ENCODE measurements around the gene AFAP1.
"Not testable (repeated sequence)": the region's sequence is repeated elsewhere in the genome, so short reads cannot be mapped to it uniquely, and the experiment has no call there.

The AFAP1 gene

DNA sequence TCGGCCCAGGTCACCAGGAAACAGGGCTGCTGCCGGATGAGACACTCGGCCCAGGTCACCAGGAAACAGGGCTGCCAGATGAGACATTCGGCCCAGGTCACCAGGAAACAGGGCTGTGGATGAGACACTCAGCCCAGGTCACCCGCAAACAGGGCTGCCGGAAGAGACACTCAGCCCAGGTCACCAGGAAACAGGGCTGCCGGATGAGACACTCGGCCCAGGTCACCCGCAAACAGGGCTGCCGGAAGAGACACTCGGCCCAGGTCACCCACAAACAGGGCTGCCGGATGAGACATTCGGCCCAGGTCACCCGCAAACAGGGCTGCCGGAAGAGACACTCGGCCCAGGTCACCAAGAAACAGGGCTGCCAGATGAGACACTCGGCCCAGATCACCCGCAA is 21.5 kb downstream of the AFAP1 start:
- H4K8ac ChIP-seq (ENCODE audit: low read depth, low read length); H3K9me3 ChIP-seq (ENCODE audit: insufficient read depth, low read depth, low read length); H3K4me3 ChIP-seq (ENCODE audit: low read depth, low read length); H3K79me2 ChIP-seq (ENCODE audit: control insufficient read depth, insufficient read depth, low read length, poor library complexity); H2BK5ac ChIP-seq (ENCODE audit: low read depth, low read length, poor library complexity); H2AK5ac ChIP-seq (ENCODE audit: low read length); H4K91ac ChIP-seq (ENCODE audit: low read depth, low read length); H3K9ac ChIP-seq (ENCODE audit: low read length); H3K27me3 ChIP-seq (ENCODE audit: insufficient read depth, low read length); H4K12ac ChIP-seq (ENCODE audit: low read depth, low read length); H3K23ac ChIP-seq (ENCODE audit: low read length); H2BK120ac ChIP-seq (ENCODE audit: insufficient read depth, low read length, poor library complexity); H3K4me2 ChIP-seq (ENCODE audit: low read length); H2BK12ac ChIP-seq (ENCODE audit: low read length); H3K18ac ChIP-seq (ENCODE audit: low read length); H3K36me3 ChIP-seq (ENCODE audit: control insufficient read depth in 1 of 2, insufficient read depth in 2 of 2, low read length in 2 of 2); H3K14ac ChIP-seq (ENCODE audit: low read length); H3K27ac ChIP-seq (ENCODE audit: low read depth, low read length); H2AFZ ChIP-seq (ENCODE audit: insufficient read depth, low read length, poor library complexity); DNase-seq; H3K79me1 ChIP-seq (ENCODE audit: low read length): not testable (repeated sequence)
- Histone ChIP-seq H3K4ac (ENCODE audit: low read depth, low read length) (peak overlapping the region; percentile 48), H3K4me1 (ENCODE audit: control insufficient read depth in 1 of 2, insufficient read depth in 2 of 2, low read length in 2 of 2) (peaks cover 10 to 20% of the 10 kb centered on the region in 2 experiments)
- WGBS (ENCODE audit: extremely low coverage, insufficient coverage, insufficient read length): no CpG with 5 or more reads among the region's 18 CpGs

DNA sequence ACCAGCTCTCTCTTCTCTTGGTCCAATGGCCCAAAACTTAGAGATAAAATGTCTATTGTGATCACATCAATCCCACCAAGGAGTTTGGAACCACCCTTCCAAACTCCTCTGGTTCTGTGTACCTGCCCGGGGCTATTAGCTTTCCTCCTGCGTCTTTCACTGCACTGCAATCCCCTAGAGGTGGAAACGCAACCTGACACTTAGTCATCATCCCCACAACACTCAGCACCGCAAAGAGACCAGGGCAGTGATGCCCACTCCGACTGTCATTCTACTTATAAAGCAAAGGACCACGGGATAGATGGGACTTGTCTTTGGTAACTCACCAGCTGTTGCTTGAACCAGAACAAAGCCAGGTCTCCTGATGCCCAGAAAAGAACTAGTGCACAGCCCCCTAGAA is 22.0 kb downstream of the AFAP1 start:
- H3K9me3 ChIP-seq (ENCODE audit: insufficient read depth, low read depth, low read length): no peaks in the 10 kb centered on the region
- no peak overlapping the region for H3K27ac ChIP-seq (ENCODE audit: low read depth, low read length)
- WGBS (ENCODE audit: extremely low coverage, insufficient coverage, insufficient read length): no CpG with 5 or more reads among the region's 6 CpGs

GRCh38 chr4:7915875-7916242 is 23.8 kb downstream of the AFAP1 start:
- Histone ChIP-seq H3K9ac (ENCODE audit: low read length) (no peak overlapping the region), H3K27me3 (ENCODE audit: insufficient read depth, low read length) (no peaks in the 10 kb centered on the region), H3K4me3 (ENCODE audit: low read depth, low read length) (no peak overlapping the region), H3K4me2 (ENCODE audit: low read length) (no peak overlapping the region), H3K27ac (ENCODE audit: low read depth, low read length) (no peak overlapping the region), H3K9me3 (ENCODE audit: insufficient read depth, low read depth, low read length) (no peaks in the 10 kb centered on the region), H3K4ac (ENCODE audit: low read depth, low read length) (no peak overlapping the region), H4K8ac (ENCODE audit: low read depth, low read length) (no peak overlapping the region), H3K36me3 (ENCODE audit: control insufficient read depth in 1 of 2, insufficient read depth in 2 of 2, low read length in 2 of 2) (no peaks in the 10 kb centered on the region), H2AK5ac (ENCODE audit: low read length) (no peak overlapping the region), H4K91ac (ENCODE audit: low read depth, low read length) (no peak overlapping the region), H4K12ac (ENCODE audit: low read depth, low read length) (no peak overlapping the region), H3K79me1 (ENCODE audit: low read length) (peaks cover 4% of the 10 kb centered on the region), H2BK5ac (ENCODE audit: low read depth, low read length, poor library complexity) (no peak overlapping the region), H3K4me1 (ENCODE audit: control insufficient read depth in 1 of 2, insufficient read depth in 2 of 2, low read length in 2 of 2) (peaks cover 16 to 27% of the 10 kb centered on the region in 2 experiments), H2AFZ (ENCODE audit: insufficient read depth, low read length, poor library complexity) (no peak overlapping the region), H3K14ac (ENCODE audit: low read length) (no peak overlapping the region), H3K18ac (ENCODE audit: low read length) (no peak overlapping the region), H2BK12ac (ENCODE audit: low read length) (no peak overlapping the region), H2BK120ac (ENCODE audit: insufficient read depth, low read length, poor library complexity) (no peak overlapping the region), H3K23ac (ENCODE audit: low read length) (no peak overlapping the region), H3K79me2 (ENCODE audit: control insufficient read depth, insufficient read depth, low read length, poor library complexity) (peaks cover 5% of the 10 kb centered on the region)
- DNase-seq: no peak
- no CpG with 5 or more reads among the region's 6 CpGs for WGBS (ENCODE audit: extremely low coverage, insufficient coverage, insufficient read length)

More for the DNA sequence above, 22.0 kb downstream of the AFAP1 start:
- peak; percentile 44 to 69 for DNase-seq
- Histone ChIP-seq H3K18ac (ENCODE audit: low read length) (no peak overlapping the region), H3K4me2 (ENCODE audit: low read length) (no peak overlapping the region), H3K36me3 (ENCODE audit: control insufficient read depth in 1 of 2, insufficient read depth in 2 of 2, low read length in 2 of 2) (no peaks in the 10 kb centered on the region), H2AFZ (ENCODE audit: insufficient read depth, low read length, poor library complexity) (no peak overlapping the region), H3K14ac (ENCODE audit: low read length) (no peak overlapping the region), H4K91ac (ENCODE audit: low read depth, low read length) (no peak overlapping the region), H3K79me1 (ENCODE audit: low read length) (no peaks in the 10 kb centered on the region), H2AK5ac (ENCODE audit: low read length) (no peak overlapping the region), H3K4ac (ENCODE audit: low read depth, low read length) (peak overlapping the region; percentile 39), H3K23ac (ENCODE audit: low read length) (no peak overlapping the region), H3K79me2 (ENCODE audit: control insufficient read depth, insufficient read depth, low read length, poor library complexity) (peaks cover 5% of the 10 kb centered on the region), H2BK120ac (ENCODE audit: insufficient read depth, low read length, poor library complexity) (no peak overlapping the region), H3K4me3 (ENCODE audit: low read depth, low read length) (no peak overlapping the region), H3K4me1 (ENCODE audit: control insufficient read depth in 1 of 2, insufficient read depth in 2 of 2, low read length in 2 of 2) (peaks cover 10 to 20% of the 10 kb centered on the region in 2 experiments), H4K12ac (ENCODE audit: low read depth, low read length) (no peak overlapping the region), H4K8ac (ENCODE audit: low read depth, low read length) (no peak overlapping the region), H3K27me3 (ENCODE audit: insufficient read depth, low read length) (no peaks in the 10 kb centered on the region), H3K9ac (ENCODE audit: low read length) (no peak overlapping the region), H2BK12ac (ENCODE audit: low read length) (no peak overlapping the region), H2BK5ac (ENCODE audit: low read depth, low read length, poor library complexity) (no peak overlapping the region)

GRCh38 chr4:7912826-7913225 is 26.8 kb downstream of the AFAP1 start:
- no peak overlapping the region for H4K91ac ChIP-seq (ENCODE audit: low read depth, low read length)
- H3K4me2 ChIP-seq (ENCODE audit: low read length): no peak overlapping the region
- no peak overlapping the region for H2BK12ac ChIP-seq (ENCODE audit: low read length)
- no peak for DNase-seq
- no peaks in the 10 kb centered on the region for H3K36me3 ChIP-seq (ENCODE audit: control insufficient read depth in 1 of 2, insufficient read depth in 2 of 2, low read length in 2 of 2)
- WGBS (ENCODE audit: extremely low coverage, insufficient coverage, insufficient read length): no CpG with 5 or more reads among the region's 1 CpG
- no peak overlapping the region for H3K14ac ChIP-seq (ENCODE audit: low read length)
- no peak overlapping the region for H2BK5ac ChIP-seq (ENCODE audit: low read depth, low read length, poor library complexity)
- H3K79me1 ChIP-seq (ENCODE audit: low read length): peaks cover 9% of the 10 kb centered on the region
- H2BK120ac ChIP-seq (ENCODE audit: insufficient read depth, low read length, poor library complexity): no peak overlapping the region
- H3K4me3 ChIP-seq (ENCODE audit: low read depth, low read length): no peak overlapping the region
- no peaks in the 10 kb centered on the region for H3K27me3 ChIP-seq (ENCODE audit: insufficient read depth, low read length)
- H3K9ac ChIP-seq (ENCODE audit: low read length): no peak overlapping the region
- peak overlapping the region; percentile 7 for H3K4ac ChIP-seq (ENCODE audit: low read depth, low read length)
- H2AFZ ChIP-seq (ENCODE audit: insufficient read depth, low read length, poor library complexity): no peak overlapping the region
- H4K8ac ChIP-seq (ENCODE audit: low read depth, low read length): no peak overlapping the region
- no peak overlapping the region for H2AK5ac ChIP-seq (ENCODE audit: low read length)
- peaks cover 20 to 31% of the 10 kb centered on the region in 2 experiments for H3K4me1 ChIP-seq (ENCODE audit: control insufficient read depth in 1 of 2, insufficient read depth in 2 of 2, low read length in 2 of 2)
- no peak overlapping the region for H3K18ac ChIP-seq (ENCODE audit: low read length)
- no peak overlapping the region for H3K23ac ChIP-seq (ENCODE audit: low read length)
- H4K12ac ChIP-seq (ENCODE audit: low read depth, low read length): no peak overlapping the region
- H3K9me3 ChIP-seq (ENCODE audit: insufficient read depth, low read depth, low read length): no peaks in the 10 kb centered on the region
- H3K79me2 ChIP-seq (ENCODE audit: control insufficient read depth, insufficient read depth, low read length, poor library complexity): peaks cover 11% of the 10 kb centered on the region
- H3K27ac ChIP-seq (ENCODE audit: low read depth, low read length): no peak overlapping the region
